OCI-LY1 (cell line): ENCODE measurements around the gene RRM2.

Source experiments
- H2AFZ ChIP-seq: fragments of 200-600 bp; sonication (generic), shearing (Covaris generic); 2 replicates; pipeline ENCODE4 v1.6.0; 2014; ENCODE audit warnings: antibody characterized with exemption, mild to moderate bottlenecking, low read length
- H3F3A ChIP-seq: fragments of 200-600 bp; sonication (generic), shearing (Covaris generic); 2 replicates; pipeline ENCODE4 v1.6.0; 2014; ENCODE audit warnings: mild to moderate bottlenecking, antibody characterized with exemption, low read length, moderate library complexity; ENCODE audit not compliant: insufficient read depth
- H3K27ac ChIP-seq: fragments of 200-600 bp; sonication (generic); 2 replicates; pipeline ENCODE4 v1.5.1; 2014; ENCODE audit warnings: low read length, mixed run types, mild to moderate bottlenecking, low read depth; ENCODE audit not compliant: poor library complexity, severe bottlenecking
- H3K27me3 ChIP-seq: fragments of 200-600 bp; sonication (generic); 2 replicates; pipeline ENCODE4 v1.6.0; 2014; ENCODE audit warnings: antibody characterized with exemption, mild to moderate bottlenecking, low read length, moderate library complexity; ENCODE audit not compliant: insufficient read depth
- H3K36me3 ChIP-seq: fragments of 200-600 bp; sonication (generic); 2 replicates; pipeline ENCODE4 v1.6.1; 2014; ENCODE audit warnings: mild to moderate bottlenecking, antibody characterized with exemption, low read length, moderate library complexity, mixed read lengths; ENCODE audit not compliant: insufficient read depth
- H3K4me1 ChIP-seq: fragments of 200-600 bp; sonication (generic); 2 replicates; pipeline ENCODE4 v1.5.1; 2014; ENCODE audit warnings: mild to moderate bottlenecking, low read length, moderate library complexity; ENCODE audit not compliant: insufficient read depth, severe bottlenecking
- H3K4me2 ChIP-seq: fragments of 200-600 bp; sonication (generic), shearing (Covaris generic); 2 replicates; pipeline ENCODE4 v1.6.1; 2014; ENCODE audit warnings: low read length
- H3K4me3 ChIP-seq: fragments of 200-600 bp; sonication (generic); 2 replicates; pipeline ENCODE4 v1.5.1; 2014; ENCODE audit warnings: low read length, low read depth, mild to moderate bottlenecking, mixed read lengths; ENCODE audit not compliant: poor library complexity, severe bottlenecking
- H3K79me2 ChIP-seq: fragments of 200-600 bp; shearing (Covaris generic); 2 replicates; pipeline ENCODE4 v1.6.1; 2016; ENCODE audit warnings: mixed run types, low read length, mixed read lengths; ENCODE audit not compliant: insufficient read depth
- H3K9ac ChIP-seq: fragments of 200-600 bp; sonication (generic), shearing (Covaris generic); 2 replicates; pipeline ENCODE4 v1.6.1; 2014; ENCODE audit warnings: mild to moderate bottlenecking, low read length, mixed read lengths
- H3K9me2 ChIP-seq: fragments of 200-600 bp; sonication (generic), shearing (Covaris generic); 2 replicates; pipeline ENCODE4 v1.6.1; 2014; ENCODE audit warnings: low read depth, mild to moderate bottlenecking, low read length, mixed read lengths
- H3K9me3 ChIP-seq: fragments of 200-600 bp; shearing (Covaris generic); 2 replicates; pipeline ENCODE4 v1.6.1; 2014; ENCODE audit warnings: low read length, mixed read lengths
- H4K20me1 ChIP-seq: fragments of 200-600 bp; sonication (generic), shearing (Covaris generic); 2 replicates; pipeline ENCODE4 v1.6.0; 2016; ENCODE audit warnings: mild to moderate bottlenecking, low read length; ENCODE audit not compliant: insufficient read depth
- EZH2 ChIP-seq: fragments of 200-600 bp; sonication (generic), shearing (Covaris generic); IDR thresholded peaks from 2 replicates; pipeline ENCODE4 v1.8.0; 2017; ENCODE audit warnings: borderline replicate concordance, mixed run types, mild to moderate bottlenecking, antibody characterized with exemption, low read length, moderate library complexity, mixed read lengths
- TF ChIP-seq, protein P1 (sequence below): fragments of 200-600 bp; sonication (generic), shearing (Covaris generic); IDR thresholded peaks from 2 replicates; pipeline ENCODE4 v1.5.1; 2017; ENCODE audit warnings: mild to moderate bottlenecking, antibody characterized with exemption, low read length, moderate library complexity, mixed read lengths

RRM2 gene

DNA sequence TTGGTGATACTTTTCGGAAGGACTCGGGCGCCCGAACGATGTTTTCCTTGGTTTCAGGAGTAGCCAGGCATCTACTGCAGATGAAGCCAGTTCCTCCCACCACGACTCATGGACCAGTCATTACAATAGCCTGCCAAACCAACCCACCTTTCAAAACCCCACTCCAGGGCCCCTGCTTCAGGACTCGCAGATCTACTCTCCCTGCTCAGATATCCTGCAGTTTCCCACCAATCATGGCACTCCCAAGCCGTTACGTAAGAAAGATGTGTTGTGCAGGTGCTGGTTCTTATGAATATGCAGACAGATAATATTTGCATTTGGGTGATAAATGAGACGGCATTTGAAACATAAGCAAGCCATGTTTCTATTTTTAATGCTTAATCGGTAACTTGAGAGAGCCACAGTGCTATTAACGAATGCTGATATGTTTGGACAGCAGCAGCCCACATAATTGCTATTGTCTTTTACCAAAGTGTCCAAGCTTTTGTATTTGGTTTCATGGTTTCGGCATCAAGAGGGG, 38.8 kb upstream of the RRM2 start:
- Histone ChIP-seq H3K9me2 (no peaks in the 10 kb centered on the region), H3K4me3 (no peak overlapping the region), H4K20me1 (no peaks in the 10 kb centered on the region), H3K4me1 (peaks cover 35% of the 10 kb centered on the region), H3K79me2 (no peaks in the 10 kb centered on the region), H3K27ac (no peak overlapping the region), H3K27me3 (peaks cover 8% of the 10 kb centered on the region; the same call in 1 of the 2 replicates), H3K9me3 (no peaks in the 10 kb centered on the region), H3F3A (no peaks in the 10 kb centered on the region), H3K9ac (no peak overlapping the region), H3K36me3 (no peaks in the 10 kb centered on the region), H3K4me2 (no peak overlapping the region), H2AFZ (no peak overlapping the region)
- no peak for TF ChIP-seq EZH2
- TF ChIP-seq, protein P1, sequence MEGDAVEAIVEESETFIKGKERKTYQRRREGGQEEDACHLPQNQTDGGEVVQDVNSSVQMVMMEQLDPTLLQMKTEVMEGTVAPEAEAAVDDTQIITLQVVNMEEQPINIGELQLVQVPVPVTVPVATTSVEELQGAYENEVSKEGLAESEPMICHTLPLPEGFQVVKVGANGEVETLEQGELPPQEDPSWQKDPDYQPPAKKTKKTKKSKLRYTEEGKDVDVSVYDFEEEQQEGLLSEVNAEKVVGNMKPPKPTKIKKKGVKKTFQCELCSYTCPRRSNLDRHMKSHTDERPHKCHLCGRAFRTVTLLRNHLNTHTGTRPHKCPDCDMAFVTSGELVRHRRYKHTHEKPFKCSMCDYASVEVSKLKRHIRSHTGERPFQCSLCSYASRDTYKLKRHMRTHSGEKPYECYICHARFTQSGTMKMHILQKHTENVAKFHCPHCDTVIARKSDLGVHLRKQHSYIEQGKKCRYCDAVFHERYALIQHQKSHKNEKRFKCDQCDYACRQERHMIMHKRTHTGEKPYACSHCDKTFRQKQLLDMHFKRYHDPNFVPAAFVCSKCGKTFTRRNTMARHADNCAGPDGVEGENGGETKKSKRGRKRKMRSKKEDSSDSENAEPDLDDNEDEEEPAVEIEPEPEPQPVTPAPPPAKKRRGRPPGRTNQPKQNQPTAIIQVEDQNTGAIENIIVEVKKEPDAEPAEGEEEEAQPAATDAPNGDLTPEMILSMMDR = no peak

GRCh38 chr2:10084223-10084865, 38.2 kb upstream of the RRM2 start:
- H3K4me1 ChIP-seq = peaks cover 35% of the 10 kb centered on the region
- no peaks in the 10 kb centered on the region for H3K79me2 ChIP-seq
- H3K36me3 ChIP-seq = no peaks in the 10 kb centered on the region
- H3K9me2 ChIP-seq = no peaks in the 10 kb centered on the region
- peaks cover 8% of the 10 kb centered on the region; the same call in 1 of the 2 replicates for H3K27me3 ChIP-seq
- no peak overlapping the region for H3K9ac ChIP-seq
- no peaks in the 10 kb centered on the region for H3F3A ChIP-seq
- no peak overlapping the region for H3K4me3 ChIP-seq
- no peak overlapping the region for H3K4me2 ChIP-seq
- no peaks in the 10 kb centered on the region for H4K20me1 ChIP-seq
- no peak overlapping the region for H3K27ac ChIP-seq
- TF ChIP-seq EZH2 = no peak
- TF ChIP-seq, protein P1 = no peak
- H2AFZ ChIP-seq = no peak overlapping the region
- no peaks in the 10 kb centered on the region for H3K9me3 ChIP-seq

DNA sequence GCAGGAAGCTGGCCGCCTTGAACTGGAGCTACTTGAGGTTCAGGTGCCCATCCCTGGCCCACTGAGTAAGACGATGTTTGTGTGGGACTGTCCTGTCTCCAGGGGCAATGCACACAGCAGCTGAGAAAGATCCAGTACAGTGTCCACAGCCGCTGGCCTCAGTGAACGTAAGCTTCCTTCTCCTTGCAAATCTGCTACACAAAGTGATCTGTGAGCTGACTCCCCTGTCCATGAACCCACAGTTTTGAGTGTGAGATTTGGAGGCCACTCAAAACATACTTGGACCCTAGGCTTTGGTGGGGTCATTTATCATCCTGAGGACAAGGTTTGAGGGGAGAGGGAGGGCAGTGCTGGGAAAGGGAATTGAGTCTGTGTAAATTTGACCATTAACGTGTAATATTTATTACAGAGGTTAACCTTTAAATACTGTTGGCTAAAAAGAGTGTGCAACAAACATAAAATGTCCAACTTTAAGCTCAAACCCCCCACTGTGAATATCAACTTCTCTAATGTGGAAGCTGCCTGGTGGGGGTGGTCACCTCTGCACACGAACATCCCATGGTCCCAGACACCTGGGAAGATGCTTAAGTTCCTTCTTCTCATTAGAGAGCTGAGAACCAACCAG, 37.4 kb upstream of the RRM2 start:
- Histone ChIP-seq H3K4me3 (no peak overlapping the region), H3K27ac (no peak overlapping the region), H3K9me3 (no peaks in the 10 kb centered on the region), H3K9me2 (no peaks in the 10 kb centered on the region), H3K36me3 (no peaks in the 10 kb centered on the region), H3K9ac (no peak overlapping the region), H3K27me3 (peaks cover 8% of the 10 kb centered on the region; the same call in 1 of the 2 replicates), H2AFZ (no peak overlapping the region), H3K4me2 (no peak overlapping the region), H3K79me2 (no peaks in the 10 kb centered on the region), H3K4me1 (peaks cover 35% of the 10 kb centered on the region), H3F3A (no peaks in the 10 kb centered on the region), H4K20me1 (no peaks in the 10 kb centered on the region)
- no peak for TF ChIP-seq EZH2
- TF ChIP-seq, protein P1 = no peak
